PFSK-1 (cell line): ENCODE data around the gene ASB10.

Experiments used
- POLR2AphosphoS5 ChIP-seq: IDR thresholded peaks from 2 replicates; pipeline ENCODE4 v1.6.1; 2012; ENCODE audit warnings: low read depth, mild to moderate bottlenecking, control low read depth, low read length, moderate library complexity
- SIN3A ChIP-seq: IDR thresholded peaks from 2 replicates; pipeline ENCODE4 v1.6.1; 2012; ENCODE audit warnings: mild to moderate bottlenecking, low read length, moderate library complexity, borderline replicate concordance; ENCODE audit not compliant: insufficient read depth
- TAF1 ChIP-seq: IDR thresholded peaks from 2 replicates; pipeline ENCODE4 v1.6.1; 2012; ENCODE audit warnings: low read length, control low read depth, borderline replicate concordance; ENCODE audit not compliant: insufficient read depth

- TF ChIP-seq TAF1 (no peak), POLR2AphosphoS5 (no peak), SIN3A (no peak)
Measured at GRCh38 chr7:151172273-151173141, 14.5 kb downstream of the ASB10 start.
